Heart left ventricle (tissue), 16 donors: Measurements from ENCODE around the gene ZBTB42. TPM values are rescaled to one million over a fixed set of nuclear protein-coding genes. Genes with fewer than 3 reads are reported as not detected.

ENCODE experiments used
- ATAC-seq, 4 donors: fragments of 200-7000 bp; cut with Tn5 transposase; one replicate each; pipeline ENCODE4 v1.9.1; 2020 to 2022; ENCODE audit warnings: moderate library complexity in 4 of 4, mild to moderate bottlenecking in 3 of 4, moderate number of reproducible peaks in 1 of 4
- DNase-seq, 5 donors: peaks; one replicate each; pipeline ENCODE4 v3.0.0-alpha.2; 2020
- H3K27ac ChIP-seq, 12 donors: fragments of 200-600 bp; sonication (generic) in 4 of 12; one replicate each; pipeline versions ENCODE4 v1.5.0 to v1.8.0; 2016 to 2022; ENCODE audit warnings: mild to moderate bottlenecking in 2 of 12
- H3K27me3 ChIP-seq, 9 donors: fragments of 200-600 bp; sonication (generic) in 2 of 9; one replicate each; pipeline versions ENCODE4 v1.5.1 to v1.8.0; 2016 to 2022; ENCODE audit warnings: mild to moderate bottlenecking in 3 of 9
- H3K36me3 ChIP-seq, 9 donors: fragments of 200-600 bp; sonication (generic) in 2 of 9; one replicate each; pipeline versions ENCODE4 v1.5.0 to v1.8.0; 2018 to 2022; ENCODE audit warnings: mild to moderate bottlenecking in 2 of 9
- H3K4me1 ChIP-seq, 12 donors: fragments of 200-600 bp; sonication (generic) in 4 of 12; one replicate each; pipeline versions ENCODE4 v1.5.0 to v1.8.0; 2016 to 2022; ENCODE audit warnings: mild to moderate bottlenecking in 3 of 12
- H3K4me3 ChIP-seq, 12 donors: fragments of 200-600 bp; sonication (generic) in 4 of 12; one replicate each; pipeline versions ENCODE4 v1.5.0 to v1.8.0; 2017 to 2022; ENCODE audit warnings: mild to moderate bottlenecking in 9 of 12, moderate library complexity in 4 of 12
- H3K9me3 ChIP-seq, 12 donors: fragments of 200-600 bp; sonication (generic) in 4 of 12; one replicate each; pipeline versions ENCODE4 v1.5.0 to v1.8.0; 2016 to 2022; ENCODE audit warnings: mild to moderate bottlenecking in 1 of 12
- POLR2A ChIP-seq, 2 donors: fragments of 450-650 bp; IDR thresholded peaks; one replicate each; pipeline ENCODE4 v1.6.1; 2017; ENCODE audit warnings: antibody characterized with exemption in 2 of 2, mild to moderate bottlenecking in 2 of 2, moderate library complexity in 2 of 2
- WGBS, 4 donors: extraction: QIAGEN DNeasy Blood & Tissue Kit in 2 of 4; methylation state at CpG; one replicate each; pipeline versions ENCODE4 v1.1.5 to v1.1.7; 2013 to 2018; 5-methylcytosine and 5-hydroxymethylcytosine counted together
- intact Hi-C, 10 donors: fragments of 100-400 bp; cut with DNase I; formaldehyde crosslinking; loops; one replicate each; pipeline versions ENCODE4 v1.11.1 to v1.14.2; 2022
- polyA plus RNA-seq, 2 donors: library from polyadenylated mRNA; stranded (reverse); fragments of 200-250 nt; gene quantifications; one replicate each; pipeline ENCODE4 v1.2.3, GENCODE V29; 2013
- total RNA-seq, 9 donors: library from RNA; depleted of rRNA in 2 of 9; stranded (reverse); fragments of >200 nt in 2 of 9; fragmentation: NEBNext Ultra II Directional in 3 of 9; extraction: Animal tissue kit (Norgen Biotek cat#: 25700) in 3 of 9; gene quantifications; one replicate each; pipeline versions ENCODE4 v1.1.0 to v1.2.4, GENCODE V29; 2016 to 2023
- TF ChIP-seq, protein P1 (sequence below), 12 donors: fragments of 200-600 bp; sonication (generic) in 4 of 12; IDR thresholded peaks; one replicate each; pipeline versions ENCODE4 v1.5.0 to v1.8.0; 2018 to 2022; ENCODE audit warnings: antibody characterized with exemption in 12 of 12, mild to moderate bottlenecking in 5 of 12
- donor health status: ischemic (EF 13 %, LVEDD 7.1; RV severe dilation, severe dysfunction).
- donor health status: healthy with polysubstance abuse.
- donor health status: DM: no; HTN: yes; CAD: no.
- donor health status: DM: no; HTN: no; CAD: no.
- donor health status: ischemic (EF 25% LVEDD 6.9; RV normal size, moderate dysfunction).
- donor health status: ischemic (EF 25% LVEDD 5.7; RV mildly dilated, moderate dysfunction).
- donor health status: healthy.
- donor health status: DM: yes; HTN: yes; CAD: no.
- donor health status: ischemic (EF 35%, LVEDD 5.7; RV mildly dilated, moderate dysfunction).
- donor health status: nonischemic (EF 11% LVEDD 7.7; RV severe dilation, severe dysfunction).
- donor health status: DM: yes; HTN: yes; CAD: no.
- donor health status: PGD.
- donor health status: ischemic (EF 29% LVEDD 5.4; RV normal size, mild dysfunction).
- donor health status: nonischemic (EF 23%, LVEDD 6.1; RV moderate dilation, normal function).

The ZBTB42 gene
- total and polyA plus RNA-seq, 11 donors = 4.2 to 12.9 (median 7.4) TPM

DNA sequence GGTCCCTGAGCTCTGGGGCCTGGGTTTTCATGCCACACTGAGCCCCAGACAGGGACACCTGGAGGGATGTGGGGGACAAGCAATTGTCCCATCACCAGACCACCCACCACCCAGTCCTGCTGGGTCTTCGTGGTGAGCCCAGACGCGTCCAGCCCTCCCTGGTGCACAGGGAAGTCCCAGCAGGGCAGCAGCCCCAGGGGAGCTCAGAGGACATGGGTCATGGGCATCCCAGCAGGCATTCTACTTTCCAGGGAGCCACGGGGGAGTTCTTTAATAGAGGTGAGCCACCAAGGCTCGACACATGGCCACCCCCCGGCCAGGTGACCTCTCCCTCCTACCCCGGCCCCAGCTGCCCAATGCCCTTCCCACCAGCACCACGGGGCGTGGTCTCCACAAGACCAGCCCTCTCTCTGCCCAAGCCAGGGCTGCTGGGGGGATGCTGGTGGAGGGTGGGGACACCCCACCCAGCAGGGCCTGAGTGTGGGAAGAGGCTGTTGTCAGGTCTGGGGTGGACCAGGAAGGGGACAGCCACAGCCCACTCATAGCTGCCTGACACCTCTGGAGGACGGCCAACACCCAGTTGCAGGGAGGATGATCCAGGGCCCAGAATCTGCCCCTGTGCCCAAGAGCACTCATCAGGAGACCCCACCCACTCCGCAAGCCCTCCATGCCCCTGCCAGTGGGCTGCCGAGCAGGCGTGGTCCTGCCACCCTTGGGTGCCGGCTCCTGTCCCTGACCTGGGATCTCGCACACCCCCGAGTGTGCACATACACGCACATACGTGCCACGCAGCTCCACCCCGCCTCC is 19.4 kb upstream of the ZBTB42 start:
- H3K4me1 ChIP-seq = peaks cover 0 to 22% (median 1%) of the 10 kb centered on the region in 12 donors
- no peak overlapping the region for H3K27ac ChIP-seq
- H3K9me3 ChIP-seq = no peaks in the 10 kb centered on the region

DNA sequence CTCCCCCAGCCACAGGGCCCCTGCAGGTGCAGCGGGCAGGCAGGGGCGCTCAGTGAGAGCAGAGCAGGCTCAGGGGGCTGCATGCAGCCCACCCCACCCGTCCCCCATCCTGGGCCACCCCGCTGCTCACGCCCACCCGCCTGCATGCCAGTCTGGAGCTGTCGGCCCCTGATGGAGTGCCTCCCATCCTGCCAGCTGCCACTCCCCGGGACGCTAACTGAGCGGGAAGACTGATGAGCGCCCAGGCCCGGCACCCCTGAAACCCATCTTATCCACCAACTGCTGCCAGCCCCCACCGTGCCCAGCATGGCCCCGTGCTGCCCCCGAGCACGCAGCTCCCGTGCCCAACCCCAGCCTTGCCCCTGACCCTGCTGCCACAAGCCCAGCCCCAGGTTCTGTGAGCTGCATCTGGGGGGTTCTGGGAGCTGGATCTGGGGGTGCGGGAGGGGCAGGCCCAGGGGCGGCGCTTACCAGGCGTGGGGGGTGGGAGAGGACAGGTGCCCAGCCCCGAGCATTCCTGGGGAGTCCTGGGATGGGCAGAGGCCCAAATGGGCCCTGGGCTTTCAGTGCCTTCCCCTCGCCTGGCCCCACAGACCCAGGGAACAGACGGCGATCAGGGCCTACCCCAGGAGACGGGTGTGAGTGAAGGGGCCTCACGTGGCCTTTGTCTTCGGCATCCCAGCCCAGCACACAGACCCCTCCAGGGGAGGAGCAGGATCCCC is 18.7 kb upstream of the ZBTB42 start:
- 90 to 100% (median 94%) methylated on average over 1 to 28 of the region's 28 CpGs for WGBS, 4 donors
- TF ChIP-seq POLR2A (IDR thresholded peaks at IDR 0.05) = no peak
- TF ChIP-seq, protein P1, sequence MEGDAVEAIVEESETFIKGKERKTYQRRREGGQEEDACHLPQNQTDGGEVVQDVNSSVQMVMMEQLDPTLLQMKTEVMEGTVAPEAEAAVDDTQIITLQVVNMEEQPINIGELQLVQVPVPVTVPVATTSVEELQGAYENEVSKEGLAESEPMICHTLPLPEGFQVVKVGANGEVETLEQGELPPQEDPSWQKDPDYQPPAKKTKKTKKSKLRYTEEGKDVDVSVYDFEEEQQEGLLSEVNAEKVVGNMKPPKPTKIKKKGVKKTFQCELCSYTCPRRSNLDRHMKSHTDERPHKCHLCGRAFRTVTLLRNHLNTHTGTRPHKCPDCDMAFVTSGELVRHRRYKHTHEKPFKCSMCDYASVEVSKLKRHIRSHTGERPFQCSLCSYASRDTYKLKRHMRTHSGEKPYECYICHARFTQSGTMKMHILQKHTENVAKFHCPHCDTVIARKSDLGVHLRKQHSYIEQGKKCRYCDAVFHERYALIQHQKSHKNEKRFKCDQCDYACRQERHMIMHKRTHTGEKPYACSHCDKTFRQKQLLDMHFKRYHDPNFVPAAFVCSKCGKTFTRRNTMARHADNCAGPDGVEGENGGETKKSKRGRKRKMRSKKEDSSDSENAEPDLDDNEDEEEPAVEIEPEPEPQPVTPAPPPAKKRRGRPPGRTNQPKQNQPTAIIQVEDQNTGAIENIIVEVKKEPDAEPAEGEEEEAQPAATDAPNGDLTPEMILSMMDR (IDR thresholded peaks at IDR 0.05) = no peak
- H3K4me3 ChIP-seq = no peak overlapping the region
- DNase-seq = no peak
- no peaks in the 10 kb centered on the region for H3K27me3 ChIP-seq
- no peak overlapping the region for H3K27ac ChIP-seq
- H3K36me3 ChIP-seq = peaks cover 0 to 34% (median 14%) of the 10 kb centered on the region in 9 donors
- intact Hi-C loops = no loop called here
- H3K9me3 ChIP-seq = no peaks in the 10 kb centered on the region
- peaks cover 0 to 30% (median 9%) of the 10 kb centered on the region in 12 donors for H3K4me1 ChIP-seq
- no peak for ATAC-seq

More for the DNA sequence above, 19.4 kb upstream of the ZBTB42 start:
- Histone ChIP-seq H3K36me3 (peaks cover 0 to 34% (median 16%) of the 10 kb centered on the region in 9 donors), H3K4me3 (no peak overlapping the region), H3K27me3 (no peaks in the 10 kb centered on the region)
- TF ChIP-seq, protein P1 (IDR thresholded peaks at IDR 0.05) = no peak
- no peak for TF ChIP-seq POLR2A (IDR thresholded peaks at IDR 0.05)
- WGBS, 4 donors = 88 to 93% (median 90%) methylated on average over 7 to 20 of the region's 20 CpGs
- DNase-seq (no peak), ATAC-seq (no peak)
- intact Hi-C loops = no loop called here

GRCh38 chr14:104782808-104783139 is 18.1 kb upstream of the ZBTB42 start:
- peaks cover 0 to 35% (median 14%) of the 10 kb centered on the region in 12 donors for H3K4me1 ChIP-seq
- DNase-seq = no peak
- H3K27ac ChIP-seq = no peak overlapping the region
- no peak overlapping the region for H3K4me3 ChIP-seq
- H3K9me3 ChIP-seq = no peaks in the 10 kb centered on the region
- H3K36me3 ChIP-seq = peaks cover 0 to 37% (median 14%) of the 10 kb centered on the region in 9 donors
- no peaks in the 10 kb centered on the region for H3K27me3 ChIP-seq
- 73 to 90% (median 83%) methylated on average over 2 to 13 of the region's 13 CpGs for WGBS, 4 donors
- TF ChIP-seq POLR2A (IDR thresholded peaks at IDR 0.05) = no peak
- no peak for ATAC-seq
- intact Hi-C loops = no loop called here

GRCh38 chr14:104783484-104784217 is 17.2 kb upstream of the ZBTB42 start:
- H3K36me3 ChIP-seq = peaks cover 0 to 46% (median 19%) of the 10 kb centered on the region in 9 donors
- no peaks in the 10 kb centered on the region for H3K9me3 ChIP-seq
- TF ChIP-seq POLR2A (IDR thresholded peaks at IDR 0.05) = no peak
- TF ChIP-seq, protein P1 (IDR thresholded peaks at IDR 0.05) = no peak
- 89 to 92% (median 90%) methylated on average over 11 to 16 of the region's 16 CpGs; no CpG with 5 or more reads in 1 of the 4 donors for WGBS, 4 donors
- ATAC-seq (no peak), DNase-seq (no peak)
- H3K4me1 ChIP-seq = peaks cover 0 to 44% (median 18%) of the 10 kb centered on the region in 12 donors
- H3K27ac ChIP-seq = no peak overlapping the region
- intact Hi-C loops = no loop called here
- H3K4me3 ChIP-seq = no peak overlapping the region
- H3K27me3 ChIP-seq = no peaks in the 10 kb centered on the region
